GM19372 (cell line): ENCODE data around the gene TMEM144.
"Not testable (repeated sequence)": the region's sequence is repeated elsewhere in the genome, so short reads cannot be mapped to it uniquely, and the experiment has no call there.

Experiments
- ATAC-seq: cut with Tn5 transposase; IDR thresholded peaks from one replicate; pipeline ENCODE4 v1.9.1; 2021; ENCODE audit warnings: mild to moderate bottlenecking, low read depth, moderate library complexity; ENCODE audit not compliant: unreplicated experiment

TMEM144 gene

DNA sequence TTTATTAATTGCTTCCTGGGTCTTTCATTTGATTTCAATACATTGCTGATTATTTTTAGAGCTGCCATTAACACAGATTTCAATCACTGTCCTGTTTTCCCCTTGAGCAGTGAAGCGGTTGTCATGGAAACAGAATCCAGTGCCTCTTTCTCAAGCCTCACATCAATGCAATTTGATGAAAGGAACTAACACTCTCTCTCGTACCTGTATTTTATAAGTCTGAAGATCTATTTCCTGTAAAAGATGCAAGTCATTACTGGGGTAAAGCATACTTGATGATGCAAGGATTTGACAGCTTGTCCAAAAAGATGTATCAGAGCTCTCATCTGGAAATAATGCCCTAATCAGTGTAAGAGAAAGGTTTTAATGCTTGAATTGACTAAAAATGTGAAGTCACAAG is 19.6 kb upstream of the TMEM144 start:
- ATAC-seq = no peak

- no peak for ATAC-seq
These were observed 17.7 kb upstream of the TMEM144 start for GRCh38 chr4:158192439-158193158.

DNA sequence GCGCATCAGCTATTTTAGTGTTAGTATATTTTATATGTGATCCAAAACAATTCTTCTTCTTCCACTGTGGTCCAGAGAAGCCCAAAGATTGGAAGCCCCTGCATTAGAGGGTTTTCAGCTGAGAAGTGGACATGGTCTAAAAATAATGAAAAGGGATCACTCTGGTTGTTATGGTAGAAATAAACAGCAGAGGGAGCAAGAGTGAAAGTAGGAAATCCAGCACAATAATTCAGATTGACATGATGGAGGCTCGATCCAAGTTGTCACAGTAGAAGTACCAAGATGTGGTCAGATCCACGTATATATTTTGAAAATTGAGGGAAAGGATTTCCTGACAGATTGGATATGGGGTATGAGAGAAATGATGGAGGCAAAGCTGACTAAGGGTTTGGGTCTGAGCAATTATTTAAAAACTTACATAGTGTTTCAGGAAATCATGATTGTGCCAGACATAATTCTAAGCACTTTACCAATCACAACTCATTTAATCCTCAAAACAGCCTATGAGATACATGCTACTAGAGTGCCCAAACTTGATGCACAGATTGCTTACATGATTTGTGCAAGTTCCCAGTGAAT is 17.0 kb upstream of the TMEM144 start:
- ATAC-seq = peak; percentile 77

GRCh38 chr4:158195297-158195696 is 15.0 kb upstream of the TMEM144 start:
- ATAC-seq = no peak

GRCh38 chr4:158197194-158197776 is 13.0 kb upstream of the TMEM144 start:
- no peak for ATAC-seq

DNA sequence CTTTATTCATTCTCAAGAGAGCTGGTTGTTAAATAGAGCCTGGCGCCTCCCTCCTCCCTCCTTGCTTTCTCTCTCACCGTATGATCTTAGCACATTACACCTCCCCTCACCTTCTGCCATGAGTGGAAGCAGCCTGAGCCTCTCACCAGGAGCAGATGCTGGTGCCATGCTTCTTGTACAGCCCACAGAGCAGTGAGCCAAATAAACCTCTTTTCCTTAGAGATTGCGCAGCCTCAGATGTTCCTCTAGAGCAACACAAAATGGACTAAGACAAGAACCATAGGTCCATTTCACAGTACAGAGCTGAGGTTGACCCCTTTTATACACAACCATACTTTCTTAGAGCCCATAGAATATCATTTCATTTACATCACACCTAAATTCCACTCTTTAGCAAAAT is 10.1 kb upstream of the TMEM144 start:
- no peak for ATAC-seq

DNA sequence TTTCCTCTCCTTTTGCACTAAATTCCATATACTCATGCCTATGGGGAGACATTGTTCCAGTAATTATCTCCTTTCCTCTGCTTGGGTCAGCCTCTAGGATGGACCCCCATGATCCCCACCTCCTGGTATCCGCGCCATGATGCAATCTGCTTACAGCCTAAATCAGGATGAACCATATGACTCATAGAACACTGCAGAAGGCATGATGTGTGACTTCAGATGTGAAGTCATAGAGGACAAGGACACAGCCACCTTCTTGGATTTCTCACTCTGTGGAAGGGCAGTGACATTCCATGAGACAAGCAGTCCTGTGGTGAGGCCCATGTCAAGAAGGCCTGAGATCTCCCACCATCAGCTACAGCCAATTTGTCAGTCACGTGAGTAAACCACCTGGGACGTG is 9.0 kb upstream of the TMEM144 start:
- ATAC-seq = no peak

DNA sequence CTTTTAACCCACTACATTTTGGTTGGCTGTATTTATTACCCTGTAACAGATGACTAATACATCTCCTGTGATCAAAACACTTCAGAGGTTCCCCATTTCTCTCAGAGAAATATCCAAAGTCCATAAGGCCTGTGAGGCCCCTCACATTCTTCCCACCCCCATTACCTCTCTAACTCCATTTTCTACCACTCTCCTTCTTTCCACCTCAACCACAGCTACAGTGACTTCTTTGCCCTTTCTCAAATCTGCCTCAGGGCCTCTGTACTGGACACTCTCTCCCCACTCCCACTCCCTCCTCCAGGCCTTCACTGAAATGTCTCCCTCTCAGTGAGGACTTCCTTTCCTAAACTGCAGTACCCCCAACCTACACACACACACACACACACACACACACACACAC is 8.4 kb upstream of the TMEM144 start:
- ATAC-seq = no peak

DNA sequence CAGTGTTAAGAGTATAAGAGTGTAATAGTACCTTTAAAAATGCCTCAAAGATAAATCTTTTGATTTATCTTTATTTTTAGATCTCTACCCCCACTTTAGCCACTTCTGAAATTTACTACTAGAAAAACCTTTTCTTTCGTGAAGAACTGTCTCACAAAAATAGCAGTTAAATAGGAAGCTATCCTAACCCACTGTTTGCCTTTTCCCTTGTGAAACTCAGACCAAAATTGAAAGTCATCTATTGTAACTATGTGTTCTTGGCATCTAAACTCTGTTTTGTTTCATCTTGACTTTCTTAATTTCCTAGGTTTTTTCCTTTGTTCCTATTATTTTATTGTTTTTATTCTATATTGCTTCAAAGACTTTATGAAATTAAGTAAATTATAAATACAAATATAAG is 7.8 kb upstream of the TMEM144 start:
- ATAC-seq = no peak

GRCh38 chr4:158203436-158203835 is 6.8 kb upstream of the TMEM144 start:
- no peak for ATAC-seq

DNA sequence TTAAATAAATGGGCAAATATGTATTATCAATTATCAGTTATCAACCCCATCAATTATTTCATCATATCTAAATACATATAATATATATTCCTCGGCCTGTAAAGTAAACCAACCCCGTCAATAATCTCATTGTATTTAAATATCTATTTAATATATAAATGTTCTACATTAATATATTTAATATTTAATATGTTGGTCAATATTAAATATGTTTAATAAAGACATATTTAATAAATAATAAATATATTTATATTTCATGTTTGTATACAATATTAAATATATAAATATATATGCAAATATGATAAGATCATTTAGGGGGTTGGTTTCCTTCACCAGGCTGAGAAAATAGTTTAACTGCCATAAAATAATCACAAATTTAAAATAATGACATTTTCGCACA is 6.4 kb upstream of the TMEM144 start:
- no peak for ATAC-seq

GRCh38 chr4:158208963-158209640 is 1.2 kb upstream of the TMEM144 start:
- ATAC-seq = peak; percentile 50

GRCh38 chr4:158211222-158211621 is 936 bp downstream of the TMEM144 start:
- ATAC-seq = no peak

- no peak for ATAC-seq
These were observed 3.2 kb downstream of the TMEM144 start for GRCh38 chr4:158213466-158213865.

DNA sequence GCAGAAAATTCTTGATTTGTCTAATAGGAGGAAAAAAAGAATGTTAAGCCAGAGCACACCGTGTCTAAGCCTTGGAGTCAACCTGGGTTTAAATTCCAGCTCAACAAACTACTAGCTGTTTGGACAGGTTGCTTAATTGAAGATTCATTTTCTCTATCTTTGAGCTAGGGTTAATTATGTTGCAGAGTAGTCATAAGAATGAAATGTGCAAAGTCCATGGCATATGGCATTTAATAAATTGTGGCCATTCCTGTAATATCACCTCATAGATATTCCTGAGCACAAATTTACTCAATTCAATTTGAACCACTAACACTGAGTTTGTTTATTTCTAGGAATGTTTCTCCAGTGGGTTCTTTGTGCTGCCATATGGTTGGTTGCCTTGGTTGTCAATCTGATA is 4.6 kb downstream of the TMEM144 start:
- no peak for ATAC-seq

- no peak for ATAC-seq
These were observed 7.5 kb downstream of the TMEM144 start for GRCh38 chr4:158217763-158218162.

- no peak for ATAC-seq
These were observed 9.3 kb downstream of the TMEM144 start for GRCh38 chr4:158219623-158220022.

- not testable (repeated sequence) for ATAC-seq
These were observed 14.0 kb downstream of the TMEM144 start for GRCh38 chr4:158224318-158224717.

DNA sequence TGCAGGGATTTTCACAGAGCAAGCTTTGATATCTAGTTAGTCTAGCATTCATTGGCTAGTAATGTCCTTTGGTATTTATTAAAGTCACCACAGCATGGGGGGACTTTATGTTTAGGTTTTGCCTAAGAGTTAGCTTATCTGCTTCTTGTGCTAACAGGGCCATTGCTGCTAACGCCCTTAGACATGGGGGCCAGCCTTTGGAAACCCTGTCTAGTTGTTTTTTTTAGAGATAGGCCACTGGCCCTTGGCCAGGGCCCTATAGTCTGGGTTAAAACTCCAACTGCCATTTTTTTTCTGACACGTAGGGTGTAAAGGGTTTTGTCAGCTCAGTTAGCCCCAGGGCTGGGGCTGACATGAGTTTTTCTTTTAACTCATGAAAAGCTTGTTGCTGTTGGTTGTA is 14.7 kb downstream of the TMEM144 start:
- ATAC-seq = not testable (repeated sequence)

- not testable (repeated sequence) for ATAC-seq
These were observed 17.6 kb downstream of the TMEM144 start for GRCh38 chr4:158227880-158228279.

- not testable (repeated sequence) for ATAC-seq
These were observed 18.1 kb downstream of the TMEM144 start for GRCh38 chr4:158228399-158228798.
